HEK293 (cell line): Measurements from ENCODE around the gene AIF1L.

Source experiments
- CTCF ChIA-PET: fragments of 350-600 bp; formaldehyde crosslinking; extraction: SDS; loops from one replicate; lab custom pipeline; 2021; ENCODE audit warnings: antibody characterized with exemption; lab: Yijun Ruan, JAX
- POLR2A ChIA-PET: fragments of 300-600 bp; formaldehyde crosslinking; extraction: SDS; loops from one replicate; lab custom pipeline; 2020; ENCODE audit warnings: antibody characterized with exemption, inconsistent platforms; lab: Yijun Ruan, JAX
- H3K27ac ChIP-seq: fragments of 200-500 bp; sonication (Bioruptor generic); 2 replicates; pipeline ENCODE4 v1.5.1; 2014; ENCODE audit warnings: low read depth, low read length, control low read depth, inconsistent platforms; ENCODE audit errors: extremely low read depth
- H3K36me3 ChIP-seq, 2 experiments: fragments of 200-500 bp in 1 of 2; sonication (Bioruptor generic) in 1 of 2; 1 replicate in 1 of 2; 2 replicates in 1 of 2; pipeline ENCODE4 v1.5.1; 2014 to 2017; ENCODE audit warnings: inconsistent platforms in 2 of 2, low read length in 2 of 2; ENCODE audit not compliant: control insufficient read depth in 2 of 2, insufficient read depth in 1 of 2
- H3K4me1 ChIP-seq: fragments of 200-500 bp; sonication (Bioruptor generic); 2 replicates; pipeline ENCODE4 v1.5.1; 2014; ENCODE audit warnings: mild to moderate bottlenecking, low read length, inconsistent platforms; ENCODE audit not compliant: control insufficient read depth, insufficient read depth
- H3K4me3 ChIP-seq: 2 replicates; pipeline ENCODE4 v1.5.1; 2011; ENCODE audit warnings: low read depth, mild to moderate bottlenecking, control low read depth, low read length, moderate library complexity
- H3K9me3 ChIP-seq: fragments of 200-500 bp; sonication (Bioruptor generic); 2 replicates; pipeline ENCODE4 v1.5.1; 2014; ENCODE audit warnings: low read depth, low read length, inconsistent platforms; ENCODE audit not compliant: control insufficient read depth, insufficient read depth
- ATF2 ChIP-seq: fragments of 450-650 bp; formaldehyde crosslinking; IDR thresholded peaks from 2 replicates; pipeline ENCODE4 v1.5.1; 2016; ENCODE audit warnings: missing biosample characterization, missing genetic modification characterization, low read depth
- BCL11A ChIP-seq: fragments of 450-650 bp; formaldehyde crosslinking; IDR thresholded peaks from 2 replicates; pipeline ENCODE4 v1.5.1; 2016; ENCODE audit warnings: low read depth, missing biosample characterization, missing genetic modification characterization
- HOXA7 ChIP-seq: sonication (generic); formaldehyde crosslinking; IDR thresholded peaks from 2 replicates; pipeline ENCODE4 v1.8.1; 2022; ENCODE audit warnings: missing genetic modification reagents, borderline replicate concordance
- PRDM1 ChIP-seq: fragments of 450-650 bp; formaldehyde crosslinking; IDR thresholded peaks from 2 replicates; pipeline ENCODE4; 2016; ENCODE audit warnings: missing biosample characterization, missing genetic modification characterization
- ZNF121 ChIP-seq: fragments of 450-650 bp; formaldehyde crosslinking; IDR thresholded peaks from 2 replicates; pipeline ENCODE4 v1.5.1; 2016; ENCODE audit warnings: missing biosample characterization, missing genetic modification characterization
- ZNF26 ChIP-seq: fragments of 450-650 bp; formaldehyde crosslinking; IDR thresholded peaks from 2 replicates; pipeline ENCODE4 v1.5.1; 2016; ENCODE audit warnings: missing biosample characterization, missing genetic modification characterization
- ZNF311 ChIP-seq: fragments of 450-650 bp; formaldehyde crosslinking; IDR thresholded peaks from 2 replicates; pipeline ENCODE4 v1.5.1; 2017; ENCODE audit warnings: missing biosample characterization, missing genetic modification characterization, borderline replicate concordance
- ZNF449 ChIP-seq: fragments of 450-650 bp; formaldehyde crosslinking; IDR thresholded peaks from 2 replicates; pipeline ENCODE4 v1.5.1; 2017; ENCODE audit warnings: missing biosample characterization, mild to moderate bottlenecking, missing genetic modification characterization, moderate library complexity
- ZNF530 ChIP-seq: fragments of 450-650 bp; formaldehyde crosslinking; IDR thresholded peaks from 2 replicates; pipeline ENCODE4 v1.5.1; 2016; ENCODE audit warnings: low read depth, missing biosample characterization, missing genetic modification characterization
- ZNF548 ChIP-seq: fragments of 450-650 bp; formaldehyde crosslinking; IDR thresholded peaks from 2 replicates; pipeline ENCODE4 v1.5.1; 2016; ENCODE audit warnings: missing biosample characterization, missing genetic modification characterization
- ZNF561 ChIP-seq: fragments of 450-650 bp; IDR thresholded peaks from 2 replicates; pipeline ENCODE4 v1.5.1; 2018; ENCODE audit warnings: missing biosample characterization, missing genetic modification characterization, borderline replicate concordance
- ZNF585B ChIP-seq: fragments of 450-650 bp; formaldehyde crosslinking; IDR thresholded peaks from 2 replicates; pipeline ENCODE4 v1.5.1; 2016; ENCODE audit warnings: missing biosample characterization, missing genetic modification characterization
- ZNF670 ChIP-seq: fragments of 450-650 bp; formaldehyde crosslinking; IDR thresholded peaks from 2 replicates; pipeline ENCODE4 v1.5.1; 2016; ENCODE audit warnings: missing biosample characterization, missing genetic modification characterization, low read depth

Gene AIF1L

GRCh38 chr9:131053896-131054295 lies 42.4 kb upstream of the AIF1L start:
- Histone ChIP-seq H3K4me1 (no peaks in the 10 kb centered on the region), H3K4me3 (no peak overlapping the region), H3K36me3 (no peaks in the 10 kb centered on the region), H3K9me3 (no peaks in the 10 kb centered on the region), H3K27ac (no peak overlapping the region)
- POLR2A ChIA-PET = no interaction called here
- TF ChIP-seq ZNF121 (tag by site-specific recombination) (no peak), ZNF530 (tag by site-specific recombination) (no peak), HOXA7 (CRISPR knock-in tag) (no peak), ZNF449 (tag by site-specific recombination) (no peak), BCL11A (no peak), ZNF311 (tag by site-specific recombination) (no peak), PRDM1 (tag by site-specific recombination) (no peak), ATF2 (tag by site-specific recombination) (no peak), ZNF26 (tag by site-specific recombination) (no peak), ZNF548 (tag by site-specific recombination) (no peak)
- CTCF ChIA-PET = interaction anchor here (0.7 to 6.3 kb wide), 14 partner anchors 10 to 282 kb away, joined by 3 to 94 read pairs (median 4); partner anchors contain the start of gene LAMC3

- Histone ChIP-seq H3K36me3 (no peaks in the 10 kb centered on the region), H3K4me1 (no peaks in the 10 kb centered on the region), H3K27ac (no peak overlapping the region), H3K9me3 (no peaks in the 10 kb centered on the region), H3K4me3 (no peak overlapping the region)
- TF ChIP-seq ZNF670 (tag by site-specific recombination) (no peak), ZNF561 (no peak), ZNF585B (tag by site-specific recombination) (no peak), ZNF26 (tag by site-specific recombination) (no peak), HOXA7 (CRISPR knock-in tag) (no peak)
- ChIA-PET POLR2A (interaction anchor here (0.7 to 1.9 kb wide), 2 partner anchors 69 to 280 kb away, joined by 3 to 11 read pairs; partner anchors contain the start of gene NUP214), CTCF (interaction anchor here (0.5 to 6.3 kb wide), 40 partner anchors 9 to 1472 kb away, joined by 3 to 94 read pairs (median 5); partner anchors contain the start of gene NUP214)
These were observed 39.4 kb upstream of the AIF1L start for GRCh38 chr9:131056781-131057506.
